Daoy (cell line): ENCODE measurements around the gene RAVER2. TPM values are rescaled to one million over a fixed set of nuclear protein-coding genes. Genes with fewer than 3 reads are reported as not detected.
"Not testable (repeated sequence)": the region's sequence is repeated elsewhere in the genome, so short reads cannot be mapped to it uniquely, and the experiment has no call there.

Experiments used
- DNase-seq: peaks from one replicate; pipeline ENCODE4 v3.0.0-alpha.2; 2015; ENCODE audit warnings: low read depth
- total RNA-seq: library from RNA; depleted of rRNA; stranded (reverse); fragments of >200 nt; shearing (Covaris generic); gene quantifications from 2 replicates; pipeline ENCODE4 v1.2.3, GENCODE V29; 2014

The RAVER2 gene
- total RNA-seq, 1 experiment from 2014 or later: 9.0 TPM

GRCh38 chr1:64801851-64802523, 57.1 kb downstream of the RAVER2 start:
- no peak for DNase-seq

GRCh38 chr1:64809309-64809708, 64.4 kb downstream of the RAVER2 start:
- DNase-seq: no peak

GRCh38 chr1:64810001-64810400, 65.1 kb downstream of the RAVER2 start:
- DNase-seq: no peak

- no peak for DNase-seq
Observed at GRCh38 chr1:64811131-64811530, 66.3 kb downstream of the RAVER2 start.

- no peak for DNase-seq
Observed at GRCh38 chr1:64814427-64814826, 69.6 kb downstream of the RAVER2 start.

GRCh38 chr1:64817364-64817763, 72.5 kb downstream of the RAVER2 start:
- not testable (repeated sequence) for DNase-seq

GRCh38 chr1:64820572-64820971, 75.7 kb downstream of the RAVER2 start:
- DNase-seq: not testable (repeated sequence)

- DNase-seq: no peak
Observed at GRCh38 chr1:64822621-64823020, 77.7 kb downstream of the RAVER2 start.

- DNase-seq: peak; percentile 68
Observed at GRCh38 chr1:64823691-64824476, 79.0 kb downstream of the RAVER2 start.

- peak; percentile 54 for DNase-seq
Observed at GRCh38 chr1:64826991-64827390, 82.1 kb downstream of the RAVER2 start.

GRCh38 chr1:64828829-64829228, 84.0 kb downstream of the RAVER2 start:
- no peak for DNase-seq

- DNase-seq: no peak
Observed at GRCh38 chr1:64829411-64830029, 84.6 kb downstream of the RAVER2 start.

- DNase-seq: no peak
Observed at GRCh38 chr1:64830030-64830651, 85.3 kb downstream of the RAVER2 start.

GRCh38 chr1:64834734-64835133, 89.9 kb downstream of the RAVER2 start:
- peak; percentile 19 for DNase-seq

GRCh38 chr1:64836802-64837201, 91.9 kb downstream of the RAVER2 start:
- DNase-seq: no peak

- peak; percentile 18 for DNase-seq
Observed at GRCh38 chr1:64838486-64838885, 93.6 kb downstream of the RAVER2 start.

- DNase-seq: no peak
Observed at GRCh38 chr1:64839261-64839660, 94.4 kb downstream of the RAVER2 start.

- no peak for DNase-seq
Observed at GRCh38 chr1:64839732-64840405, 95.0 kb downstream of the RAVER2 start.

GRCh38 chr1:64841330-64842065, 96.6 kb downstream of the RAVER2 start:
- no peak for DNase-seq

- no peak for DNase-seq
Observed at GRCh38 chr1:64842224-64842623, 97.3 kb downstream of the RAVER2 start.

GRCh38 chr1:64843675-64844074, 98.8 kb downstream of the RAVER2 start:
- no peak for DNase-seq
